Natural killer cell (primary cell): ENCODE measurements around the gene TRH. TPM values are rescaled to one million over a fixed set of nuclear protein-coding genes. Genes with fewer than 3 reads are reported as not detected.

Source experiments
- ATAC-seq, 3 donors: fragments of 150-1000 bp in 2 of 3; fragments of 200-7000 bp in 1 of 3; cut with Tn5 transposase; 1 replicate in 1 of 3; 2 replicates in 2 of 3; pipeline ENCODE4 v1.10.0; 2021; ENCODE audit warnings: mild to moderate bottlenecking in 2 of 3, moderate library complexity in 2 of 3
- DNase-seq, 2 donors: peaks; one replicate each; pipeline versions ENCODE4 v3.0.0 to v3.0.0-alpha.2; 2013 to 2021; ENCODE audit warnings: mixed read lengths in 1 of 2
- H3K27ac ChIP-seq: one replicate; pipeline ENCODE4 v1.5.1; 2013; ENCODE audit warnings: mild to moderate bottlenecking, low read length
- H3K27me3 ChIP-seq: one replicate; pipeline ENCODE4 v1.6.1; 2013; ENCODE audit warnings: low read length; ENCODE audit not compliant: control insufficient read depth, insufficient read depth
- H3K36me3 ChIP-seq: one replicate; pipeline ENCODE4 v1.6.1; 2013; ENCODE audit warnings: low read length; ENCODE audit not compliant: control insufficient read depth, insufficient read depth
- H3K4me1 ChIP-seq: one replicate; pipeline ENCODE4 v1.6.1; 2013; ENCODE audit warnings: low read length; ENCODE audit not compliant: control insufficient read depth, insufficient read depth
- H3K4me3 ChIP-seq: one replicate; pipeline ENCODE4 v1.5.1; 2013; ENCODE audit warnings: low read length
- H3K9me3 ChIP-seq: one replicate; pipeline ENCODE4 v1.6.1; 2013; ENCODE audit warnings: low read length; ENCODE audit not compliant: control insufficient read depth, insufficient read depth
- H3K27ac Mint-ChIP-seq, 2 donors: one replicate each; pipeline ENCODE4 v1.8.0; 2022; ENCODE audit warnings: mild to moderate bottlenecking in 2 of 2, mixed read lengths in 2 of 2, moderate library complexity in 1 of 2
- H3K27me3 Mint-ChIP-seq, 2 donors: one replicate each; pipeline ENCODE4 v1.8.0; 2022; ENCODE audit warnings: low read depth in 2 of 2, mixed read lengths in 2 of 2
- H3K36me3 Mint-ChIP-seq: one replicate; pipeline ENCODE4 v1.8.0; 2022; ENCODE audit warnings: mixed read lengths
- H3K4me1 Mint-ChIP-seq, 2 donors: one replicate each; pipeline ENCODE4 v1.8.0; 2022; ENCODE audit warnings: mixed read lengths in 2 of 2
- H3K4me3 Mint-ChIP-seq: one replicate; pipeline ENCODE4 v1.8.0; 2022; ENCODE audit warnings: mild to moderate bottlenecking, moderate library complexity, mixed read lengths
- H3K9me3 Mint-ChIP-seq, 2 donors: one replicate each; pipeline ENCODE4 v1.8.0; 2022; ENCODE audit warnings: mixed read lengths in 2 of 2
- CTCF ChIP-seq: fragments of 200-600 bp; IDR thresholded peaks from one replicate; pipeline ENCODE4 v1.8.0; 2022; ENCODE audit warnings: antibody characterized with exemption
- WGBS: methylation state at CpG from one replicate; pipeline ENCODE4 v1.1.7; 2013; ENCODE audit warnings: missing lambda C conversion rate; ENCODE audit not compliant: insufficient coverage; 5-methylcytosine and 5-hydroxymethylcytosine counted together
- intact Hi-C: fragments of 100-400 bp; cut with micrococcal nuclease; formaldehyde crosslinking; loops from one replicate; pipeline ENCODE4 v1.14.2; 2022
- total RNA-seq, 4 donors: library from RNA; stranded (reverse); fragments of 120-200 nt in 1 of 4; gene quantifications; one replicate each; pipeline versions ENCODE4 v1.2.3 to v1.2.4, GENCODE V29; 2013 to 2022

Gene TRH
- total RNA-seq, 3 donors from 2014 or later (not counting 1 experiment from before 2014, with no cell fraction given), result not detected

- no peak overlapping the region for H3K27ac Mint-ChIP-seq
- intact Hi-C loops, result no loop called here
- WGBS, result 77% methylated on average over 2 of the region's 2 CpGs
- no peaks in the 10 kb centered on the region for H3K9me3 ChIP-seq
- no peaks in the 10 kb centered on the region for H3K9me3 Mint-ChIP-seq
- no peaks in the 10 kb centered on the region for H3K4me1 ChIP-seq
- peaks cover 0 to 6% of the 10 kb centered on the region in 2 donors for H3K27me3 Mint-ChIP-seq
- no peak for TF ChIP-seq CTCF
- H3K4me1 Mint-ChIP-seq, result no peaks in the 10 kb centered on the region
- H3K4me3 Mint-ChIP-seq, result no peak overlapping the region
- H3K36me3 Mint-ChIP-seq, result no peaks in the 10 kb centered on the region
- no peaks in the 10 kb centered on the region for H3K27me3 ChIP-seq
- no peak for ATAC-seq
- DNase-seq, result no peak
- no peaks in the 10 kb centered on the region for H3K36me3 ChIP-seq
- H3K27ac ChIP-seq, result no peak overlapping the region
- no peak overlapping the region for H3K4me3 ChIP-seq
Observed at GRCh38 chr3:129954514-129954913, 20.0 kb upstream of the TRH start.

- H3K27me3 ChIP-seq, result no peaks in the 10 kb centered on the region
- Mint-ChIP-seq H3K27me3 (peaks cover 0 to 6% of the 10 kb centered on the region in 2 donors), H3K4me3 (no peak overlapping the region), H3K27ac (no peak overlapping the region), H3K9me3 (no peaks in the 10 kb centered on the region), H3K36me3 (no peaks in the 10 kb centered on the region), H3K4me1 (no peaks in the 10 kb centered on the region)
- no peaks in the 10 kb centered on the region for H3K36me3 ChIP-seq
- no peaks in the 10 kb centered on the region for H3K4me1 ChIP-seq
- ATAC-seq, result no peak
- H3K4me3 ChIP-seq, result no peak overlapping the region
- H3K27ac ChIP-seq, result no peak overlapping the region
- no peak for DNase-seq
- H3K9me3 ChIP-seq, result no peaks in the 10 kb centered on the region
- intact Hi-C loops, result no loop called here
- TF ChIP-seq CTCF, result no peak
Observed at GRCh38 chr3:129956936-129957335, 17.6 kb upstream of the TRH start.

GRCh38 chr3:129958755-129959154 lies 15.8 kb upstream of the TRH start:
- Mint-ChIP-seq H3K9me3 (no peaks in the 10 kb centered on the region), H3K36me3 (no peaks in the 10 kb centered on the region), H3K27ac (no peak overlapping the region), H3K4me1 (no peaks in the 10 kb centered on the region), H3K27me3 (peaks cover 0 to 6% of the 10 kb centered on the region in 2 donors), H3K4me3 (no peak overlapping the region)
- no peak overlapping the region for H3K27ac ChIP-seq
- H3K4me1 ChIP-seq, result no peaks in the 10 kb centered on the region
- 80% methylated on average over 6 of the region's 6 CpGs for WGBS
- no peaks in the 10 kb centered on the region for H3K9me3 ChIP-seq
- no peaks in the 10 kb centered on the region for H3K27me3 ChIP-seq
- ATAC-seq (no peak), DNase-seq (no peak)
- intact Hi-C loops, result no loop called here
- no peak overlapping the region for H3K4me3 ChIP-seq
- TF ChIP-seq CTCF, result no peak
- H3K36me3 ChIP-seq, result no peaks in the 10 kb centered on the region

- H3K9me3 Mint-ChIP-seq, result no peaks in the 10 kb centered on the region
- intact Hi-C loops, result no loop called here
- no peak for TF ChIP-seq CTCF
- H3K4me3 Mint-ChIP-seq, result no peak overlapping the region
- H3K4me3 ChIP-seq, result no peak overlapping the region
- ATAC-seq (no peak), DNase-seq (no peak)
- no peaks in the 10 kb centered on the region for H3K36me3 Mint-ChIP-seq
- no peaks in the 10 kb centered on the region for H3K4me1 ChIP-seq
- no peaks in the 10 kb centered on the region for H3K36me3 ChIP-seq
- no peaks in the 10 kb centered on the region for H3K4me1 Mint-ChIP-seq
- H3K27ac ChIP-seq, result no peak overlapping the region
- no peaks in the 10 kb centered on the region for H3K27me3 ChIP-seq
- H3K27ac Mint-ChIP-seq, result no peak overlapping the region
- 81% methylated on average over 5 of the region's 5 CpGs for WGBS
- no peaks in the 10 kb centered on the region for H3K9me3 ChIP-seq
- peaks cover 0 to 6% of the 10 kb centered on the region in 2 donors for H3K27me3 Mint-ChIP-seq
Observed at GRCh38 chr3:129961141-129961541, 13.4 kb upstream of the TRH start.
